ENCODE data around the gene ATP6V0C. TPM values are rescaled to one million over a fixed set of nuclear protein-coding genes. Genes with fewer than 3 reads are reported as not detected.
"Not testable (repeated sequence)": the region's sequence is repeated elsewhere in the genome, so short reads cannot be mapped to it uniquely, and the experiment has no call there.

The ATP6V0C gene
- total RNA-seq, 1 experiment from 2014 or later = 67.4 TPM

DNA sequence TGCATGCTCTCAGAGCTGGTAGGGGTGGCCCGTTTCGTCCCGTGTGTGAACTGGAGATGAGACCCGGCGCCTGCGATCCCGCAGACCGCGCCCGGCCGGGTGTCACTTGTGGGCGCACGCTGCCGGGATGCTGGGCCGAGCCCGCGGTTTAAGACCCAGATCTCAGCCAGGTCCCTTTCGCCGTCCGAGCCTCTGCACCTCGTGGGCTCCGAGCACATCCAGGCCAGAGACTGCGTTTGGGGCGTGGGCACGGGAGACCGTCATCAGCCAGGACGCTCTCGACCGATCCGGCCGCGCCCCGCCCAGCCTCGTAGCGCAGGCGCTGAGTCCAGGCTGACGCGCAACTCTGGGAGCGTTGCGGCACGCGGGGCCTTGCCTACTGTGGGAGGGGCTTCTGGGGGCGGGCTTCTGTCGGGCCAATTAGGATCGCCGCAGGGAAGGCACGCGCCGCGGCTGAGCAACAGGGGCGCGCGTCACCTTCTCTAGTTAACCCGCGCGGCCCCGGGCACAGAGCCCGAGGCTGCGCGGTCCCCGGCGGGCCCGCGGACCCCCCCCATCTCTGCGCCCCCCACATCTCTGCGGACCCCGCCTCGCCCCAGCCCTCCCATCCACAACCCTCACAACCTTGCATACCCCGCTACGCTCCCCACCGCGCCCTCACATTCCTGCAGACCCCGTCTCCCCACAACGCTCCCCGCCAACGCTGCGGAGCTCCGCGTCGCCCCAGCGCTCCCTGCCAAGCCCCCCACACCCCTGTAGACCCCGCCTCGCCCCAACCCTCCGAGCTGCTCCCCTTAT lies 18.1 kb downstream of the ATP6V0C start:
- Histone ChIP-seq H4K20me1 (ENCODE audit: low read length) (no peaks in the 10 kb centered on the region), H3K79me2 (ENCODE audit: low read length) (no peaks in the 10 kb centered on the region), H3F3A (ENCODE audit: low read length, unreplicated experiment) (no peaks in the 10 kb centered on the region), H3K9me3 (ENCODE audit: low read length) (no peaks in the 10 kb centered on the region), H3K4me2 (ENCODE audit: low read length) (peak overlapping the region; percentile 94), H2AFZ (ENCODE audit: low read length) (peak overlapping the region; percentile 63), H3K4me1 (ENCODE audit: insufficient read depth, low read length) (peaks cover 9% of the 10 kb centered on the region; the same call in 1 of the 2 replicates), H3K4me3 (ENCODE audit: low read length) (peak overlapping the region; percentile 69), H3K27ac (ENCODE audit: low read length) (peak overlapping the region; percentile 51), H3K36me3 (ENCODE audit: low read depth, low read length) (no peaks in the 10 kb centered on the region; the same call in 1 of the 2 replicates), H3K27me3 (ENCODE audit: low read length) (no peaks in the 10 kb centered on the region), H3K9me2 (replicated peaks; ENCODE audit: low read length) (no peaks in the 10 kb centered on the region), H3K9ac (ENCODE audit: low read length) (peak overlapping the region; percentile 70)
- DNase-seq (peak; percentile 95), ATAC-seq (peak; percentile 90)
- CTCF ChIA-PET = no interaction called here
- TF ChIP-seq EZH2 (IDR thresholded peaks at IDR 0.05; ENCODE audit: low read length, unreplicated experiment) (no peak), EZH2phosphoT487 (IDR thresholded peaks at IDR 0.05; ENCODE audit: borderline replicate concordance, low read length) (no peak)
- TF ChIP-seq, protein P1, sequence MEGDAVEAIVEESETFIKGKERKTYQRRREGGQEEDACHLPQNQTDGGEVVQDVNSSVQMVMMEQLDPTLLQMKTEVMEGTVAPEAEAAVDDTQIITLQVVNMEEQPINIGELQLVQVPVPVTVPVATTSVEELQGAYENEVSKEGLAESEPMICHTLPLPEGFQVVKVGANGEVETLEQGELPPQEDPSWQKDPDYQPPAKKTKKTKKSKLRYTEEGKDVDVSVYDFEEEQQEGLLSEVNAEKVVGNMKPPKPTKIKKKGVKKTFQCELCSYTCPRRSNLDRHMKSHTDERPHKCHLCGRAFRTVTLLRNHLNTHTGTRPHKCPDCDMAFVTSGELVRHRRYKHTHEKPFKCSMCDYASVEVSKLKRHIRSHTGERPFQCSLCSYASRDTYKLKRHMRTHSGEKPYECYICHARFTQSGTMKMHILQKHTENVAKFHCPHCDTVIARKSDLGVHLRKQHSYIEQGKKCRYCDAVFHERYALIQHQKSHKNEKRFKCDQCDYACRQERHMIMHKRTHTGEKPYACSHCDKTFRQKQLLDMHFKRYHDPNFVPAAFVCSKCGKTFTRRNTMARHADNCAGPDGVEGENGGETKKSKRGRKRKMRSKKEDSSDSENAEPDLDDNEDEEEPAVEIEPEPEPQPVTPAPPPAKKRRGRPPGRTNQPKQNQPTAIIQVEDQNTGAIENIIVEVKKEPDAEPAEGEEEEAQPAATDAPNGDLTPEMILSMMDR (conservative IDR thresholded peaks at IDR 0.05; ENCODE audit: low read depth, low read length) = no peak
- POLR2A ChIA-PET (ENCODE audit: unreplicated experiment) = no interaction called here
- no TSS peak for BruUV-seq (replicated peaks)
- intact Hi-C loops (cut with micrococcal nuclease) = no loop called here

GRCh38 chr16:2532494-2533141 lies 18.9 kb downstream of the ATP6V0C start:
- no peaks in the 10 kb centered on the region for H3F3A ChIP-seq (ENCODE audit: low read length, unreplicated experiment)
- no peaks in the 10 kb centered on the region for H3K9me3 ChIP-seq (ENCODE audit: low read length)
- H3K4me1 ChIP-seq (ENCODE audit: insufficient read depth, low read length) = peaks cover 9% of the 10 kb centered on the region; the same call in 1 of the 2 replicates
- no peak for TF ChIP-seq EZH2phosphoT487 (IDR thresholded peaks at IDR 0.05; ENCODE audit: borderline replicate concordance, low read length)
- TF ChIP-seq EZH2 (IDR thresholded peaks at IDR 0.05; ENCODE audit: low read length, unreplicated experiment) = no peak
- TF ChIP-seq, protein P1 (conservative IDR thresholded peaks at IDR 0.05; ENCODE audit: low read depth, low read length) = no peak
- H3K27ac ChIP-seq (ENCODE audit: low read length) = peak overlapping the region; percentile 14; the same call in 1 of the 2 replicates
- intact Hi-C loops (cut with micrococcal nuclease) = no loop called here
- H3K9me2 ChIP-seq (replicated peaks; ENCODE audit: low read length) = no peaks in the 10 kb centered on the region
- peak overlapping the region; percentile 50 for H3K9ac ChIP-seq (ENCODE audit: low read length)
- H3K4me3 ChIP-seq (ENCODE audit: low read length) = peak overlapping the region; percentile 69
- no peaks in the 10 kb centered on the region; the same call in 1 of the 2 replicates for H3K36me3 ChIP-seq (ENCODE audit: low read depth, low read length)
- H2AFZ ChIP-seq (ENCODE audit: low read length) = peak overlapping the region; percentile 63
- H4K20me1 ChIP-seq (ENCODE audit: low read length) = no peaks in the 10 kb centered on the region
- BruUV-seq (replicated peaks) = no TSS peak
- CTCF ChIA-PET = no interaction called here
- ATAC-seq (peak; percentile 24), DNase-seq (peak; percentile 64)
- H3K79me2 ChIP-seq (ENCODE audit: low read length) = no peaks in the 10 kb centered on the region
- no peaks in the 10 kb centered on the region for H3K27me3 ChIP-seq (ENCODE audit: low read length)
- POLR2A ChIA-PET (ENCODE audit: unreplicated experiment) = interaction anchor here (0.7 kb wide), 1 partner anchor 14 kb away, joined by 4 read pairs; no protein-coding TSS in a partner anchor
- H3K4me2 ChIP-seq (ENCODE audit: low read length) = peak overlapping the region; percentile 94

GRCh38 chr16:2533142-2533755 lies 19.5 kb downstream of the ATP6V0C start:
- BruUV-seq (replicated peaks); H3K27ac ChIP-seq (ENCODE audit: low read length); H3K9ac ChIP-seq (ENCODE audit: low read length); H3K9me2 ChIP-seq (replicated peaks; ENCODE audit: low read length); CTCF ChIA-PET; H2AFZ ChIP-seq (ENCODE audit: low read length); DNase-seq; H3K9me3 ChIP-seq (ENCODE audit: low read length); H4K20me1 ChIP-seq (ENCODE audit: low read length); H3K36me3 ChIP-seq (ENCODE audit: low read depth, low read length); ATAC-seq; intact Hi-C loops (cut with micrococcal nuclease); H3K27me3 ChIP-seq (ENCODE audit: low read length); H3F3A ChIP-seq (ENCODE audit: low read length, unreplicated experiment); H3K4me1 ChIP-seq (ENCODE audit: insufficient read depth, low read length); H3K79me2 ChIP-seq (ENCODE audit: low read length): not testable (repeated sequence)
- POLR2A ChIA-PET (ENCODE audit: unreplicated experiment) = interaction anchor here (0.7 kb wide), 1 partner anchor 14 kb away, joined by 4 read pairs; no protein-coding TSS in a partner anchor
- Histone ChIP-seq H3K4me3 (ENCODE audit: low read length) (peak overlapping the region; percentile 69), H3K4me2 (ENCODE audit: low read length) (peak overlapping the region; percentile 94)

Measured in PC-3 (cell line).